HG03521 (cell line): ENCODE measurements around the gene DNAH8.

Experiments used
- ATAC-seq: cut with Tn5 transposase; IDR thresholded peaks from one replicate; pipeline ENCODE4 v1.9.1; 2021; ENCODE audit warnings: mild to moderate bottlenecking, moderate library complexity; ENCODE audit not compliant: unreplicated experiment

The DNAH8 gene

GRCh38 chr6:39048481-39049399, 333.6 kb downstream of the DNAH8 start, which contains the start of gene GLP1R:
Gene GLP1R, plus strand, starts transcription at chr6:39048781. Its CDS starts 60 bp downstream, at chr6:39048841.
- ATAC-seq = no peak

DNA sequence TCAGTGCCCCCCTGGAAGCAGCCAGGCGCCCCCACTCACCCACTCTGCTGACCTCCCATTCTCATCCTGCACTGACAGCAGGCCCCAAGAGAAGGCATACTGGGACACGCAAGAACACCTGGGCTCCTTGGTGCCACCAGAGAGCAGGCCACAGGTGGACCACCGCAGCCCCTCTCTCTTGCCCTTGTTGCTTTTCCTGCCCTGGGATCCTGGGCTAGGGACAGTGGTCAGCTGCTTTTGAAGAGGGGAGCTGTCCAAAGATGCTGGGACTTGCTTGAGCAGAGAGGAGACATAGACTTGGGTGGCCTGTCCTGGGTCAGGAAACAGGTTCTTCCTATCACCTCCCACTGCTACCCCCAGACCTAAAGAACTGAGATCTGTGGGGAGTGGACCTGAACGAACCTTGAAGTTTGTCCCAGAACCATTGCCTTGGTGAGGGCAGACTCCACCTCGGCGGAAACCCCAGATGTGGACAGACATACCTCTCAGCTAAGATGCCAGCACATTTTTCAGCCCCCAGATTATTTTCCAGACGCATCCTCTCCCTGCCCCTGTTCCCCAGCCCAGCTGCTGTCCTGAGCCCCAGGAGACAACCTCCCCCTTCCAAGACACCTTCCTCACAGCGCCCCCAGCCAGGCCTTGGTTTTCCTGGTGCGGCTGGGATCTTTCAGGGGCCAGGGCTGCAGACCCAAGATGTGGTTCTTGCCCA, 334.6 kb downstream of the DNAH8 start:
- ATAC-seq = no peak

DNA sequence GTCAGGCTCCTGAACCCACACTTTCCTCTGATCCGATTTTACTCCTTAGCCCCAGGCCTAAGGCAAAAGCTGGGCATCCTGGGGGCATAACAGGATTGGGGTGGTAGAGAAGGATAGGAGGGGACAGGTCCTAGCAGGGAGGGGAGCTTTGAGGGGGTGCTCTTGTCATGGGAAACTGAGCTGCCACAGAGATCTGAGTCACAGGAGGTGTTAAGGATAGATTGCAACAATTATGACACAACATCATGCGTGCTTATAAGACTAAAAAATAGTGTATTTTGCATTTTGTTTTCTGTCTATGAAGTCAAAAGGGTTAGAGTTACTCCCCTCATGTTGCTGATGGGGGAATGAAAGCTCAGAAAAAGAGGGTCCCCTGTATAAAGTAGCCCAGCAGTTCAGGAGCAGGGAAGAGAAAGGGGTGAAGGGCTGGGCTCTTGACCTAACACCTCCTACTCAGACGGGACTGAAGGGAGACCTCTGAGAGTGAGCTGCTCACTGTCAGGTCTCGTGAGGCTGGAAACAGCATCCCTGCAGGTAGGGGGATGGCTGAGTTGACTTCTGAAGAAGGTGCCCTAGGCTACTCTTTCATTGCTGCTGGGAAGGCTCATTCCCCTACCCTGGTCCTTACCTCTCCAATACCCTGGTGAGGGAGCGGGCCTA, 335.5 kb downstream of the DNAH8 start:
- no peak for ATAC-seq

GRCh38 chr6:39051399-39052122, 336.4 kb downstream of the DNAH8 start:
- ATAC-seq = no peak

GRCh38 chr6:39053016-39053624, 338.0 kb downstream of the DNAH8 start:
- no peak for ATAC-seq

- no peak for ATAC-seq
These were observed 338.9 kb downstream of the DNAH8 start for GRCh38 chr6:39053854-39054576.

DNA sequence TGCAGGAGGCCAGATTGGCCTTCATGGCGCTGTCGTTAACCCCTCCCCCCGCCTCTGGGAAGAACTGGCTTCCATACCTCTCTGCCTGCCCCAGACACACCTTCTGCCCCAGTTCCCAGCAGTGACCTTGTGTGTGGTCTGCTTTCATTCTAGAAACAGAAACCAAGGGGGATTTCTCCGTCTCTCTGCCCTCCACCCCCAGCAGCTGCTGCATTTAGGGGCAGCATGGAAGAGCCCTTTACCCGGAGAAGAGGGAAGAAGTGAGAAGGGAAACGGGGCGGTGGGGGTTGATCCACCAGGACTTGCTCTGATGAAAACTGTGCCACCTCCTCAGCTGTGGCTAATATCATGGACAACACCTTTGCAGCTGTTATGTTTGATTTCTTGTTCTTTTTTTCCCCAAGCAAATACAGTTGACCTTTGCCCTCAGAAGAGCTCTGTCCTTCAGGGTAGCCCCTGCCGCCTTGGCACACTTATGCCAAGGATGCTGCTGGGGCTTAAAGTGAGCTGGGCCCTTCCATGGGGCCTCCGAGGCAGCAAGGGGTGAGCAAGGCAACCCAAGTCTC, 339.5 kb downstream of the DNAH8 start:
- ATAC-seq = no peak

DNA sequence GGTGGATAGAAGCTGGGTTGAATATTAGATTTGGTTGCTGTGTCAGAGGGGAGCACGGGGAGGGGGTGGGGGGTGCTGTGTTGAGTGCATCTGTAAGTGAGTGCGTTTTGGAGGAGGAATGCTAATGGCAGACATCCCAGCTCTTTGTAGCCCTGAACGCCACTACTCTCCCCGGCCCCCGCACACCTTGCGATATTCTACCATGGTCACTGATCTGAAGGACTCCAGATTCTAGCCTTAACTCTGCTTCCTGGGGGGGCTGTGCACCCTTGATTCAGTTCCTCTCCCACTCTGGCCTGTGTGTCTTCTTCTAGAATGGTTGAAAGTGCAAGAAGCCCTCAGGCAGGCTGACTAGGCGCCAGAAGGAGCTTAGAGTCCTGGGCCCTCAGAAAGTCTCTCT, 340.6 kb downstream of the DNAH8 start:
- no peak for ATAC-seq

DNA sequence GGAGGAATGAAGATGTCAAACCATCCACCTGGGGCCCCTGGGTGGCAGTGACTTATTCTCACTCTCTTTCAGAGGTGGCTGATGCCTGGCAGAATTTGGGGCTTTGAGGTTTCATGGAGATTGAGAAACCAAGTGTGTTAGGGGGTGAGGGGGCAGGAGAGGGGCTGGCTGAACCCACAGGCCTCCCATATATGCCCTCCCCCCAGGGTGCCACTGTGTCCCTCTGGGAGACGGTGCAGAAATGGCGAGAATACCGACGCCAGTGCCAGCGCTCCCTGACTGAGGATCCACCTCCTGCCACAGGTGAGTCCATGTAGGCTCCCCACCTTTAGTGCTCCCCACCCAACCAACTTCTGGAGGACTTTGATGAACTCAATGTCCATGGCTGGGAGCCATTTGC, 341.1 kb downstream of the DNAH8 start:
- ATAC-seq = no peak

GRCh38 chr6:39056681-39057080, 341.6 kb downstream of the DNAH8 start:
- no peak for ATAC-seq

DNA sequence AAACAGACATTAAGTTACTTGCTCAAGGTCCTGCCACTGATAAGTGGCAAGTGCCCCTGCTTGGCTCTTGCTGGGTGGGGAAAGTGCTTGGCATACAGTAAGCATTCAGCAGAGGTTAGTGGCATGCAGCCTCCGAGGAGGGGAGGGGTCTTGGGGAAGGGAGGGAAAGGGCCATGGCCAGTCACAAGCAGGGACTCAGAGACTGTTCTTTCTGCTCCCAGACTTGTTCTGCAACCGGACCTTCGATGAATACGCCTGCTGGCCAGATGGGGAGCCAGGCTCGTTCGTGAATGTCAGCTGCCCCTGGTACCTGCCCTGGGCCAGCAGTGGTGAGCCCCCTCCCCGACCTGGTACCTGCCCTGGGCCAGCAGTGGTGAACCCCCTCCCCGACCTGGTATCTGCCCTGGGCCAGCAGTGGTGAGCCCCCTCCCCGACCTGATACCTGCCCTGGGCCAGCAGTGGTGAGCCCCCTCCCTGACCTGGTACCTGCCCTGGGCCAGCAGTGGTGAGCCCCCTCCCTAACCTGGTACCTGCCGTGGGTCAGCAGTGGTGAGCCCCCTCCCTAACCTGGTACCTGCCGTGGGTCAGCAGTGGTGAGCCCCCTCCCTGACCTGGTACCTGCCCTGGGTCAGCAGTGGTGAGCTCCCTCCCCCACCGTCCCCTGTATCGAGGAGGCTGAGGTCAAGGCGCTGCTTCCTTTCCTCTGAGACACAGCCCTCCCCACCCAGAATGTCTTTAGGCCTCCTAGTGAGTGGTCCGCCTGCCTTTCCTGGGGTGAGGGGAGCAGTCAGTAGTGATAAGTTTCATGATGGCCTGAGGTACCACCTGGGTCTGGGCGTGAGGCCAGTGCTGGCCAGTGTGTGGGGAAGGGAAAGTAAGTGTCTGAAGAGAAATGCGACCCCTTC, 342.4 kb downstream of the DNAH8 start:
- ATAC-seq = no peak

DNA sequence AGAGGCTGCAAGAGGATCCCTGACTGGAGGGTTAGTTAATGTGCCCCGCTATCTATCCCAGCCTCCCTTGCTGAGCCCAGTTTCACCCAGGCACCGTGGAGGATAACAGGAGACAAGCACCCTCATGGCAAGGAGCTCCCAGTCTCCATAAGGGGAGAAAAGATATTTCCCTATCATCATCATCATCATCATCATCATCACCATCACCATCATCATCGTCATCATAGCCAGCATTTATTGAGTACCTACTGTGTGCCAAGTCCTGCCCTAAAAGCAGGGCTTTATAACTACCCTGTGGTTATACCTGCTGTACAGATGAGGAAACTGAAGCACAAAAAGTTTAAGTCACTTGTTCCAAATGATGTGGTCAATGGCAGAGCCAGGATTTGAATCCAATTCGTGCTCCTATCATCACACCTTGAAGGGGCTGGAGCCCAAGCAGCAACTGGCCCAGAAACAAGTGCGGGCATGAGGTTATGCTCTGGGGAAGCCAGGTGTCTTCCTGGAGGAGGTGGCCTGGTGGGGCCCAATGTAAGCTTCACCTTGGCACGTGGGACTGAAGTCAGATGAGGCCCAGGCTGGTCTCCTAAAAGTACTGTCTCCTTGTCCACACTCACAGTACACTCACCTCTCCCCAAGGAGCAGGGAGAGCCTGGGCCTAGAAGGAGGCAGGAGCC, 343.5 kb downstream of the DNAH8 start:
- no peak for ATAC-seq

DNA sequence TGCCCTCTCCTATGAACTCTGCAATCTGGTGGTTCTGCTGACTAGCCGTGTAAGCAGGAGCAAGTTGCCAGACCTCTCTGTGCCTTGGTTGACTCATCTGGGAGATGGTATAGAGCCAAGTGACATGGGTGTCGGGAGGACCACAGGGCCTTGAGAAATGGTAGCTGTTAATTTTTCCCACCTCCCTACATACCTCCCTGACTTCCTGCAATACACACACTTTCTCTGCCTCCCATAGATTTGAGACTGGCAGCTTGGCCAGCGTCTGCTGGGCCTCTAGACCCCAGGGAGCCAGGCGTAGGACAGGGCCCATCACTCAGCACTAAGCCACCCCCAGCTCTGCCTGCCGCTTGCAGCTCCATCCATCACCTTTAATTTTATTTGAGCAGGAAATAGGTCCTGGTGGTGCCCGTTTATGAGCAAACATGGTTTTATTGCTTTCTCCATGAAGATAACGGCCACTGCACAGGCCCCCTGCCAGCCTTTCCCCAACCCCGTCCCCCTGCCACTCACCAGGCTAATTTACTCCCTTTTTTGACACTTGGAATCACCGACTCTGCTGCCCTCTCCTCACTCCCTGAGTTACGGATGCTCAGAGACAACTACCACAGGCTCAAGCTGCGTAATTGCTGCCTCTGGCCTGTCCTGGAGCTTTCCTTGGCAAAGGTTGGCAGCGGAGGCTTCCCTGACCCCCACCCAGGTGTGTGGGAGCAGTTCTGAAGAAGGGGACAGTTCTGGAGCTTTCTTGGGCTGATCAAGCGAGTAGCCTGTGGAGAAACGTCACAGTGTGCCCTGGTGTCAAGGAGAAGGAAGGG, 344.6 kb downstream of the DNAH8 start:
- no peak for ATAC-seq

DNA sequence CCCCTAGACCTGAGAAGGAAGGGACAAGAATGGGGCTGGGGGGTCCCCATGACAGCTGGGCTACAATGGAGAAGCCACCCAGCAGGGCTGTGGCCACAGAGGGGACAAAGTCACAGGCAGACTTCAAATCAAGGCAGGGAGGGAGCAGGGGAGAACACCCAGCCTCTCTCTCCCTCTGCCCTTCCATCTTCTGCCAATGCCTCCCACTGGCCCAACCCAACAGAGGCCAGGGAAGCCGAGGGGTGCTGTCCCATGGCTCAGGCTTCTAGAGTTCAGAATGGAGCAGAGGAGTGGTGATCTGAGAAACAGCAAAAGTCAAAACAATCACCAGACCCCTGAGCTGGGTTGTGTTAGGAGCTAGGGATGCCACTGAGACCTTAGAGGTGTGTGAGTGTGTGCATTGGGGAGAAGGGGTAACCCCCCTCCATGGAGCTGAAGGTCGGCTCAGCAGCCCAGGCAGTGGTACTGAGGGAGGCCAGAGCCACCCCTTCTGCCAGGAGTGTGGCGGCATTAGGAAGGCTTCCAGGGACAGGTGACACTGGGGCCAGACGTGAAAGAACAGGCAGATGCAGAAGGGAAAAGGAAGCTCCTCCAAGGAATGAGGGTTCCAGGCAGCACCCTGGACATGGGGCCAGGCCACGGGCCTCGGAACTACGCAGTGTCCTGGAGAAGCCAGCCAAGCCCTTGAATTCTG, 345.5 kb downstream of the DNAH8 start:
- ATAC-seq = no peak

DNA sequence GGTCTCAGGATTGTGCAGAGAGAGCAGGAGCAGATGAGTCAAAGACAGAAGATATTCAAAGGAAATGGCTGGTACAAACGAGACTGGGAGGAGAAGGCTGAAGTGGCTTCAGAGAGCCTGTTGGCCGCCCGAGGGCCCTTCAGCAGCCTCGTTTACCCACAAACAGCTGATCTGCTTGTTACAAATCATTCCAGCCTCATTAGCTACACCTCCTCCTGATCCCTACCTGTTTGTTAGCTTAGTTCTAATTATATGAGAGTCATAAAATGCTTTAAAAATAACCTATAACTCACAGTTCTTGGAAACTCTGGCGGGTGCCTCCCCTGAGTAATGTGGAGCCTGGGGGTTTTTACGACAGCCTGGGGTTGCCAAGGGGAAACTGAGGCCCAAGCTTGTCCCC, 346.1 kb downstream of the DNAH8 start:
- no peak for ATAC-seq

- ATAC-seq = no peak
These were observed 346.5 kb downstream of the DNAH8 start for GRCh38 chr6:39061588-39061987.
